T-helper 22 cell (primary cell): ENCODE data around the gene EXOC4.

Experiments used
- DNase-seq: peaks from one replicate; pipeline ENCODE4 v3.0.0-alpha.2; 2020; ENCODE audit warnings: low read depth

EXOC4 gene

GRCh38 chr7:133794479-133794878 is 541.6 kb downstream of the EXOC4 start:
- no peak for DNase-seq

GRCh38 chr7:133795068-133795665 is 542.3 kb downstream of the EXOC4 start:
- no peak for DNase-seq

GRCh38 chr7:133796782-133797745 is 544.2 kb downstream of the EXOC4 start:
- DNase-seq = no peak

- DNase-seq = no peak
Measured at GRCh38 chr7:133797818-133798520, 545.1 kb downstream of the EXOC4 start.

GRCh38 chr7:133801341-133801740 is 548.5 kb downstream of the EXOC4 start:
- DNase-seq = no peak

- DNase-seq = no peak
Measured at GRCh38 chr7:133804127-133804526, 551.2 kb downstream of the EXOC4 start.

- no peak for DNase-seq
Measured at GRCh38 chr7:133805426-133805825, 552.5 kb downstream of the EXOC4 start.

- no peak for DNase-seq
Measured at GRCh38 chr7:133807624-133808492, 555.0 kb downstream of the EXOC4 start.

GRCh38 chr7:133808493-133808866 is 555.6 kb downstream of the EXOC4 start:
- DNase-seq = no peak

- no peak for DNase-seq
Measured at GRCh38 chr7:133812877-133813276, 560.0 kb downstream of the EXOC4 start.

- DNase-seq = no peak
Measured at GRCh38 chr7:133815611-133816210, 562.8 kb downstream of the EXOC4 start.

- no peak for DNase-seq
Measured at GRCh38 chr7:133819695-133820094, 566.8 kb downstream of the EXOC4 start.

- no peak for DNase-seq
Measured at GRCh38 chr7:133820584-133820983, 567.7 kb downstream of the EXOC4 start.

- no peak for DNase-seq
Measured at GRCh38 chr7:133821171-133821570, 568.3 kb downstream of the EXOC4 start.

GRCh38 chr7:133822001-133822641 is 569.2 kb downstream of the EXOC4 start:
- DNase-seq = no peak

- DNase-seq = no peak
Measured at GRCh38 chr7:133822868-133823552, 570.1 kb downstream of the EXOC4 start.

- DNase-seq = no peak
Measured at GRCh38 chr7:133824132-133824531, 571.3 kb downstream of the EXOC4 start.

- no peak for DNase-seq
Measured at GRCh38 chr7:133827707-133828623, 575.1 kb downstream of the EXOC4 start.

GRCh38 chr7:133828906-133829305 is 576.0 kb downstream of the EXOC4 start:
- DNase-seq = no peak
